GM23338 (cell line): ENCODE data around the gene SPNS1. TPM values are rescaled to one million over a fixed set of nuclear protein-coding genes. Genes with fewer than 3 reads are reported as not detected.
A peak's percentile ranks its signal among the peaks of the same experiment; 100 is the strongest.

Experiments
- ATAC-seq: fragments of 200-7000 bp; cut with Tn5 transposase; 3 replicates; pipeline ENCODE4 v1.9.1; 2020
- DNase-seq: peaks from one replicate; pipeline ENCODE4 v3.0.0-alpha.2; 2015; ENCODE audit warnings: low spot score
- H2AFZ ChIP-seq: fragments of 200-600 bp; sonication (generic); 2 replicates; pipeline ENCODE4 v1.8.0; 2016; ENCODE audit warnings: antibody characterized with exemption, mild to moderate bottlenecking, moderate library complexity
- H3F3A ChIP-seq: fragments of 200-600 bp; sonication (generic); replicated peaks from 2 replicates; pipeline ENCODE4 v1.8.0; 2017; ENCODE audit warnings: antibody characterized with exemption, mixed run types, low read depth
- H3K27ac ChIP-seq: fragments of 200-600 bp; sonication (generic); 2 replicates; pipeline ENCODE4 v1.6.1; 2016; ENCODE audit warnings: low read depth
- H3K27me3 ChIP-seq: fragments of 200-600 bp; sonication (generic); 2 replicates; pipeline ENCODE4 v1.8.0; 2016; ENCODE audit warnings: mild to moderate bottlenecking, mixed run types, moderate library complexity; ENCODE audit not compliant: insufficient read depth
- H3K36me3 ChIP-seq: fragments of 200-600 bp; sonication (generic); 2 replicates; pipeline ENCODE4 v1.8.0; 2016; ENCODE audit warnings: mild to moderate bottlenecking; ENCODE audit not compliant: insufficient read depth
- H3K4me1 ChIP-seq: fragments of 200-600 bp; sonication (generic); 2 replicates; pipeline ENCODE4 v1.8.0; 2016; ENCODE audit warnings: mild to moderate bottlenecking, moderate library complexity; ENCODE audit not compliant: insufficient read depth
- H3K4me2 ChIP-seq: fragments of 200-600 bp; sonication (generic); 2 replicates; pipeline ENCODE4 v1.7.1; 2017; ENCODE audit warnings: mixed run types
- H3K4me3 ChIP-seq: fragments of 200-600 bp; sonication (generic); 2 replicates; pipeline ENCODE4 v1.6.1; 2016; ENCODE audit warnings: mixed run types
- H3K79me2 ChIP-seq: fragments of 200-600 bp; sonication (generic); replicated peaks from 2 replicates; pipeline ENCODE4 v1.8.0; 2017; ENCODE audit warnings: mild to moderate bottlenecking; ENCODE audit not compliant: insufficient read depth
- H3K9me2 ChIP-seq: fragments of 200-600 bp; sonication (generic); 2 replicates; pipeline ENCODE4 v1.8.0; 2017; ENCODE audit not compliant: insufficient read depth
- H4K20me1 ChIP-seq: fragments of 200-600 bp; sonication (generic); replicated peaks from 2 replicates; pipeline ENCODE4 v1.8.0; 2017; ENCODE audit warnings: mild to moderate bottlenecking; ENCODE audit not compliant: insufficient read depth
- H3K27ac Mint-ChIP-seq: 2 replicates; pipeline ENCODE4 v1.8.0; 2020; ENCODE audit warnings: inconsistent platforms, mild to moderate bottlenecking, moderate library complexity, mixed read lengths
- H3K27me3 Mint-ChIP-seq: 3 replicates; pipeline ENCODE4 v1.8.0; 2022; ENCODE audit warnings: low read depth, mild to moderate bottlenecking, moderate library complexity, mixed read lengths, inconsistent platforms; ENCODE audit not compliant: insufficient read depth, poor library complexity
- H3K36me3 Mint-ChIP-seq: 3 replicates; pipeline ENCODE4 v1.8.0; 2021; ENCODE audit warnings: low read depth, mild to moderate bottlenecking, inconsistent platforms, moderate library complexity, mixed read lengths
- H3K4me1 Mint-ChIP-seq: 3 replicates; pipeline ENCODE4 v1.8.0; 2020; ENCODE audit warnings: mild to moderate bottlenecking, inconsistent platforms, mixed read lengths
- H3K4me3 Mint-ChIP-seq: 3 replicates; pipeline ENCODE4 v1.8.0; 2021; ENCODE audit warnings: moderate library complexity, mild to moderate bottlenecking, inconsistent platforms, mixed read lengths
- H3K9me3 Mint-ChIP-seq: 3 replicates; pipeline ENCODE4 v1.8.0; 2020; ENCODE audit warnings: moderate library complexity, mild to moderate bottlenecking, inconsistent platforms, mixed read lengths
- CTCF ChIP-seq, 2 experiments: fragments of 200-600 bp in 1 of 2; sonication (generic) in 1 of 2; conservative IDR thresholded peaks; 2 replicates each; pipeline versions ENCODE4 v1.5.1 to v1.6.1; 2016 to 2017; ENCODE audit warnings: antibody characterized with exemption in 2 of 2, low read depth in 2 of 2, mild to moderate bottlenecking in 2 of 2, moderate library complexity in 1 of 2
- POLR2AphosphoS5 ChIP-seq: IDR thresholded peaks from 2 replicates; pipeline ENCODE4 v1.6.1; 2016; ENCODE audit warnings: antibody characterized with exemption, low read depth
- REST ChIP-seq: IDR thresholded peaks from one replicate; pipeline ENCODE4 v1.6.1; 2018; ENCODE audit warnings: antibody characterized with exemption; ENCODE audit not compliant: unreplicated experiment
- ZNF114 ChIP-seq: fragments of 250-450 bp; sonication (Bioruptor Pico); IDR thresholded peaks from 2 replicates; pipeline ENCODE4 v1.5.0; 2020; ENCODE audit warnings: mild to moderate bottlenecking, moderate library complexity
- ZNF462 ChIP-seq: fragments of 250-450 bp; sonication (Bioruptor Pico); IDR thresholded peaks from 2 replicates; pipeline ENCODE4 v1.5.0; 2020; ENCODE audit warnings: mild to moderate bottlenecking, moderate library complexity
- polyA plus RNA-seq: library from polyadenylated mRNA; unstranded; fragments of >200 nt; fragmentation: Nextera tagmentation; extraction: Ambion mirVana; gene quantifications from 2 replicates; pipeline ENCODE4 v1.2.1, GENCODE V29; 2016
- total RNA-seq: library from RNA; depleted of rRNA; stranded (reverse); fragments of >200 nt; shearing (Covaris generic); gene quantifications from 2 replicates; pipeline ENCODE4 v1.2.3, GENCODE V29; 2014

The SPNS1 gene
- total and polyA plus RNA-seq, 2 experiments from 2014 or later, result 37.2 to 48.5 TPM

- ATAC-seq, result peak; percentile 56
- H3K36me3 Mint-ChIP-seq, result peaks cover 49% of the 10 kb centered on the region
- Histone ChIP-seq H3K4me2 (no peak overlapping the region), H3K36me3 (no peaks in the 10 kb centered on the region), H3F3A (no peaks in the 10 kb centered on the region), H3K4me3 (no peak overlapping the region), H3K79me2 (no peaks in the 10 kb centered on the region), H2AFZ (no peak overlapping the region), H4K20me1 (no peaks in the 10 kb centered on the region; the same call in 1 of the 2 replicates), H3K27ac (no peak overlapping the region), H3K4me1 (no peaks in the 10 kb centered on the region), H3K27me3 (no peaks in the 10 kb centered on the region), H3K9me2 (no peaks in the 10 kb centered on the region)
- H3K4me3 Mint-ChIP-seq, result no peak overlapping the region
- no peaks in the 10 kb centered on the region; the same call in 2 of the 3 replicates for H3K4me1 Mint-ChIP-seq
- TF ChIP-seq CTCF (conservative IDR thresholded peaks at IDR 0.05; ENCODE audit: low read depth in 2 of 2) (peak; percentile 84 to 85), POLR2AphosphoS5 (no peak)
- peak; percentile 76 for DNase-seq
- peaks cover 11% of the 10 kb centered on the region for H3K27me3 Mint-ChIP-seq
- no peak overlapping the region for H3K27ac Mint-ChIP-seq
- H3K9me3 Mint-ChIP-seq, result peaks cover 5% of the 10 kb centered on the region; the same call in 2 of the 3 replicates
Measured at GRCh38 chr16:28981517-28981916, 6.9 kb downstream of the SPNS1 start.

GRCh38 chr16:28982418-28982817 is 7.8 kb downstream of the SPNS1 start:
- Mint-ChIP-seq H3K4me1 (no peaks in the 10 kb centered on the region; the same call in 2 of the 3 replicates), H3K36me3 (peaks cover 54% of the 10 kb centered on the region), H3K4me3 (no peak overlapping the region), H3K27ac (no peak overlapping the region), H3K9me3 (peaks cover 5% of the 10 kb centered on the region), H3K27me3 (peaks cover 12% of the 10 kb centered on the region)
- Histone ChIP-seq H2AFZ (no peak overlapping the region), H3K79me2 (no peaks in the 10 kb centered on the region), H3K4me3 (no peak overlapping the region), H3F3A (no peaks in the 10 kb centered on the region), H3K4me2 (no peak overlapping the region), H4K20me1 (no peaks in the 10 kb centered on the region; the same call in 1 of the 2 replicates), H3K4me1 (no peaks in the 10 kb centered on the region), H3K27me3 (no peaks in the 10 kb centered on the region), H3K27ac (no peak overlapping the region), H3K9me2 (no peaks in the 10 kb centered on the region), H3K36me3 (0 out of 2 replicates have a peak, but pooled peaks cover 4% of the 10 kb centered on the region)
- ATAC-seq, result no peak
- no peak for DNase-seq
- TF ChIP-seq ZNF462 (CRISPR knock-in tag), result no peak
- no peak for TF ChIP-seq REST
- TF ChIP-seq ZNF114, result no peak
